ENCODE measurements around the gene CPSF4L.

CPSF4L gene

DNA sequence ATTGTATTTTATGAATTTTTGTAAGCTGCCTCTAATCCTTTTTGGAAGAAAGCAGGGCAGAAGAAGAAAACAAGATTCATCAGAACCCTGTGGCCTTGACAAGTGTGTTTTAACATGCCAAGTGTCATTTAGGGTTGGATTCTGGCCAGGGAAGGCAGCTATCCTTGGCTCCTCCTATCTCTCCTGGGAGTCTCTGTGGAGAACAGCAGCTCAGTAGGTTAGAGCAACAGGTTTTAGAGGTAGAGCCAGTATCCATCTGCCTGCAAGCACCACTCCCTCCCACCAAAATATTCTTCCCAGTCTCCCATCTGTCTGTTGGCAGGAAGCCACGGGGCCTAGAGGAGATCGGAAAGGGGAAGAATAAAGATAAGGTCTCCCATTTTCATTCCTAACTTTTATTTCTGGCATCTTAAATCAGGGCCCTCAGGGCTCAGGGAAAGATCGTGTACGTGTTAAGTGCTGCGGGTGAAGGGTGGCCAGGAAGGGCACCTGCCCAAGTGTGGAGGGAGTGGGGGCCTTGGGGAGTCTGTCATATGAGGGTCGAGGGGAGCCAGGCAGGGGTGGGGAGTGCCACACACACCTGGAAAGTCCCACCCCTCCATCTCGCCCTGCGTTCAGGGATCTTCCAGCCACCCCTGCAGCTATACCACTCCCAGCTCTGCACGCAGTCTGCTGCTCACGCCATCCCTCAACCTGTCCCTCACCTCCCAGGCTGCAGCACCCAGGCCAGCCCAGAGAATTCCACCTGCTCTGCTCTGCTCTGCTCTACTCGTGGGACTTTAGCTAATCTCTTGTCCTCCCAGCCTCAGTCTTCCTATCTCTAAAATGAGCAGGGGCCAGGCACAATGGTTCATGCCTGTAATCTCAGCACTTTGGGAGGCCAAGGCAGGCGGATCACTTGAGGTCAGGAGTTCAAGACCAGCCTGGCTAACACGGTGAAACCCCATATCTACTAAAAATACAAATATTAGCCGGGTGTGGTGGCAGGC lies 17.1 kb upstream of the CPSF4L start:
- DNase-seq (ENCODE audit: low read depth, low spot score) = no peak
- TF ChIP-seq, protein P1, sequence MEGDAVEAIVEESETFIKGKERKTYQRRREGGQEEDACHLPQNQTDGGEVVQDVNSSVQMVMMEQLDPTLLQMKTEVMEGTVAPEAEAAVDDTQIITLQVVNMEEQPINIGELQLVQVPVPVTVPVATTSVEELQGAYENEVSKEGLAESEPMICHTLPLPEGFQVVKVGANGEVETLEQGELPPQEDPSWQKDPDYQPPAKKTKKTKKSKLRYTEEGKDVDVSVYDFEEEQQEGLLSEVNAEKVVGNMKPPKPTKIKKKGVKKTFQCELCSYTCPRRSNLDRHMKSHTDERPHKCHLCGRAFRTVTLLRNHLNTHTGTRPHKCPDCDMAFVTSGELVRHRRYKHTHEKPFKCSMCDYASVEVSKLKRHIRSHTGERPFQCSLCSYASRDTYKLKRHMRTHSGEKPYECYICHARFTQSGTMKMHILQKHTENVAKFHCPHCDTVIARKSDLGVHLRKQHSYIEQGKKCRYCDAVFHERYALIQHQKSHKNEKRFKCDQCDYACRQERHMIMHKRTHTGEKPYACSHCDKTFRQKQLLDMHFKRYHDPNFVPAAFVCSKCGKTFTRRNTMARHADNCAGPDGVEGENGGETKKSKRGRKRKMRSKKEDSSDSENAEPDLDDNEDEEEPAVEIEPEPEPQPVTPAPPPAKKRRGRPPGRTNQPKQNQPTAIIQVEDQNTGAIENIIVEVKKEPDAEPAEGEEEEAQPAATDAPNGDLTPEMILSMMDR (IDR thresholded peaks at IDR 0.05; ENCODE audit: low read depth, low read length) = no peak

DNA sequence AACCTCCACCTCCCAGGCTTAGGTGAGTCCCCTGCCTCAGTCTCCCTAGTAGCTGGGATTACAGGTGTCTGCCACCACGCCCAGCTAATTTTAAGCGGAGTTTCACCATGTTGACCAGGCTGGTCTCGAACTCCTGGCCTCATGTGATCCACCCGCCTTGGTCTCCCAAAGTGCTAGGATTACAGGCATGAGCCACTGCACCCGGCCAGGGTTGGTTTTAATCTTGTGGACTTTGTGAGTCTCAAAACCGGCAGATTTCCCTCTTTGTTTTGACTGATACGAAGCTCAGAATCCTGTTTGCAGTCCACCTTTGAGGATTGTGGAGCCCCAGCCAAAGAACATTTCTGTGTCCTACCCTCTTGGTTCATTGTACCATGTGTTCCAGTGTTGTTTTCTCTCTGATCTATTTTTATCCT lies 16.4 kb upstream of the CPSF4L start:
- in situ Hi-C loops (cut with HindIII; ENCODE audit: low sequenced_read_pairs) = no loop called here
- H3K4me3 ChIP-seq (ENCODE audit: low read depth, low read length) = no peak overlapping the region
- DNase-seq (ENCODE audit: low read depth, low spot score) = no peak
- TF ChIP-seq, protein P1 (IDR thresholded peaks at IDR 0.05; ENCODE audit: low read depth, low read length) = no peak

More for the DNA sequence above, 17.1 kb upstream of the CPSF4L start:
- H3K4me3 ChIP-seq (ENCODE audit: low read depth, low read length) = no peak overlapping the region
- in situ Hi-C loops (cut with HindIII; ENCODE audit: low sequenced_read_pairs) = no loop called here

DNA sequence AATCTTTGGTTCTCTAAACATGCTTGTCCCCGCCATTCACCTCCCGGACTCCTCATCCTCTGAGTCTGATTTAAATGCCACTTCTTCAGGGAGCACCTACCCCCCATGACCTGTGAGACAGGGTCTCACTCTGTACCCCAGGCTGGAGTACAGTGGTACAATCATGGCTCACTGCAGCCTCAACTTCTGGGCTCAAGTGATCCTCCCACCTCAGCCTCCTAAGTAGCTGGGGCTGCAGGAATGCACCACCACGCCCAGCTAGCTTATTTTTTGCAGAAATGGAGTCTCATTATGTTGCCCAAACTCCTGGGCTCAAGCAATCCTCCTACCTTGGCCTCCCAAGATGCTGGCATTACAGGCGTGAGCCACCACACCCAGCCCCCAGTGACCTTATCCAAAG lies 12.8 kb upstream of the CPSF4L start:
- in situ Hi-C loops (cut with HindIII; ENCODE audit: low sequenced_read_pairs) = no loop called here
- TF ChIP-seq, protein P1 (IDR thresholded peaks at IDR 0.05; ENCODE audit: low read depth, low read length) = no peak
- no peak overlapping the region for H3K4me3 ChIP-seq (ENCODE audit: low read depth, low read length)
- DNase-seq (ENCODE audit: low read depth, low spot score) = no peak

DNA sequence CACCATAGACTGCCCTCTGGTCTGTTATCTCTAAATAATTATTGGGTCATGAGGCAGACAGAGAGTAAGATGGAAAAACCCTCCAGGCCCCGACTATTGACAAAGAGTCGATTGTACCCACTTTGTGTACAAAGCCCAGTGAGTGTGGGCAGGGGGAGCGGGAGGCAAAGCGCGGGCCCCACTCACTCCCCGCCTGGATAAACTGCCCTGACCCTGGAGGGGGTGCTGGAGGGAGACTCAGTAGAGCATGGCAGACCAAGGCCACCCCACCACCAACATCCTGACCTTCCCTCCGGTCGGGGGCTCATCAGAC lies 11.2 kb upstream of the CPSF4L start:
- DNase-seq (ENCODE audit: low read depth, low spot score) = no peak
- TF ChIP-seq, protein P1 (IDR thresholded peaks at IDR 0.05; ENCODE audit: low read depth, low read length) = no peak
- in situ Hi-C loops (cut with HindIII; ENCODE audit: low sequenced_read_pairs) = no loop called here
- no peak overlapping the region for H3K4me3 ChIP-seq (ENCODE audit: low read depth, low read length)

DNA sequence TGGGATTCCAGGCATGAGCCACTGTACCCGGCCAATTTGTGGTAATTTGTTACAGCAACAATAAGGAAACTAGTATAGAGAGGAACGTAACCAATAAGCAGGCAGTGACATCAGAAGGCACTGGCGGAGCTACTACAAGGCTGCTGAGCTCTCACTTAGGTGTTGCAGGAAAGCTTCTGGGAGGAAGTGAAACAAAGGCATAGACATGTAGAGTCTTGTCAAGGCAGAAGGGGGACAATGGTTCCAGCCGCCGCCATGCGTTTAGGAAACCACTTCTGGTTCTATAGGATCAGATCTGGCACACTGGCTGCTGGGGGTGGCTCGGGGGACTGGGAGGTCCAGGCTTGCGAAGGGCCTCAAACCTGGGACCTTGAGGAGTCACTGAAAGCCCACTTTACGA lies 9.4 kb upstream of the CPSF4L start:
- DNase-seq (ENCODE audit: low read depth, low spot score) = no peak
- TF ChIP-seq, protein P1 (IDR thresholded peaks at IDR 0.05; ENCODE audit: low read depth, low read length) = no peak
- H3K4me3 ChIP-seq (ENCODE audit: low read depth, low read length) = no peak overlapping the region
- in situ Hi-C loops (cut with HindIII; ENCODE audit: low sequenced_read_pairs) = no loop called here

DNA sequence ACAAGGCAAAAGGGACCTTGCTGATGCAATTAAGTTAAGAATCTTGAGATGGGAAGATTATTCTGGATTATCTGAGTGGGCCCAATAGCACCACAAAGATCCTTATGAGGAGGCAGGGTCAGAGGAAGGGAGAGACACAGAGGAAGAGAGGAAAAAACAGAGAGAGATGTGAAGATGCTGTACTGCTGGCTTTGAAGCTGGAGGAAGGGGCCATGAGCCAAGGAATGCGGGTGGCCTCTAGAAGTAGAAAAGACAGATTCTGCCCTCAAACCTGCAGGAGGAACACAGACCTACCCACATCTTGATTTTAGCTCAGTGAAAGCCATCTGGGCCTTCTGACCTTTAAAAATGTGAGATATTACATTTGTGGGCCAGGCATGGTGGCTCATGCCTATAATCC lies 8.1 kb upstream of the CPSF4L start:
- TF ChIP-seq, protein P1 (IDR thresholded peaks at IDR 0.05; ENCODE audit: low read depth, low read length) = no peak
- no peak for DNase-seq (ENCODE audit: low read depth, low spot score)
- H3K4me3 ChIP-seq (ENCODE audit: low read depth, low read length) = no peak overlapping the region
- in situ Hi-C loops (cut with HindIII; ENCODE audit: low sequenced_read_pairs) = no loop called here

Data from astrocyte of the spinal cord (primary cell).